OCI-LY3 (cell line): ENCODE data around the gene PRKCE.

Experiments used
- H2AFZ ChIP-seq: fragments of 200-600, 300-600 bp; shearing (Covaris generic); 2 replicates; pipeline ENCODE4 v1.6.0; 2014; ENCODE audit warnings: antibody characterized with exemption, low read depth, low read length
- H3K27ac ChIP-seq: fragments of 200-600, 300-600 bp; sonication (generic); 2 replicates; pipeline ENCODE4 v1.5.1; 2014; ENCODE audit warnings: mild to moderate bottlenecking, low read length, moderate library complexity, mixed read lengths
- H3K27me3 ChIP-seq: fragments of 200-600, 300-600 bp; sonication (generic); 2 replicates; pipeline ENCODE4 v1.6.1; 2014; ENCODE audit warnings: low read depth, low read length, mixed read lengths
- H3K36me3 ChIP-seq: fragments of 200-600, 300-600 bp; sonication (generic); replicated peaks from 2 replicates; pipeline ENCODE3; 2014; ENCODE audit warnings: low read depth, low read length, mixed read lengths
- H3K4me1 ChIP-seq: fragments of 300-600, 200-600 bp; sonication (generic); 2 replicates; pipeline ENCODE4 v1.6.1; 2014; ENCODE audit warnings: low read length, mixed read lengths
- H3K4me2 ChIP-seq: fragments of 200-600, 300-600 bp; sonication (generic); 2 replicates; pipeline ENCODE4 v1.6.1; 2014; ENCODE audit warnings: low read length, mixed read lengths
- H3K4me3 ChIP-seq: fragments of 300-600, 200-600 bp; sonication (generic); 2 replicates; pipeline ENCODE4 v1.5.1; 2014; ENCODE audit warnings: antibody characterized with exemption, mild to moderate bottlenecking, low read length, moderate library complexity
- H3K79me2 ChIP-seq: fragments of 300-600, 200-600 bp; shearing (Covaris generic); 2 replicates; pipeline ENCODE4 v1.6.1; 2014; ENCODE audit warnings: mild to moderate bottlenecking, low read length, mixed read lengths
- H3K9ac ChIP-seq: fragments of 300-600, 200-600 bp; shearing (Covaris generic); 2 replicates; pipeline ENCODE4 v1.6.0; 2014; ENCODE audit warnings: mild to moderate bottlenecking, low read length, moderate library complexity
- H3K9me3 ChIP-seq: fragments of 200-600, 300-600 bp; shearing (Covaris generic); 2 replicates; pipeline ENCODE4 v1.6.1; 2014; ENCODE audit warnings: low read length, mixed read lengths; ENCODE audit not compliant: insufficient read depth
- H4K20me1 ChIP-seq: fragments of 200-600, 300-600 bp; sonication (generic); 2 replicates; pipeline ENCODE4 v1.6.1; 2016; ENCODE audit warnings: low read length, mixed read lengths; ENCODE audit not compliant: insufficient read depth
- CTCF ChIP-seq: fragments of 200-600, 300-600 bp; sonication (generic); IDR thresholded peaks from 2 replicates; pipeline ENCODE4 v1.5.1; 2014; ENCODE audit warnings: antibody characterized with exemption, low read length, low read depth
- EZH2phosphoT487 ChIP-seq: fragments of 200-600 bp; shearing (Covaris generic); IDR thresholded peaks from 2 replicates; pipeline ENCODE4 v1.6.1; 2018; ENCODE audit warnings: antibody characterized with exemption, mixed run types, low read depth

The PRKCE gene

GRCh38 chr2:45668509-45668908 is 17.0 kb downstream of the PRKCE start:
- Histone ChIP-seq H3K4me3 (no peak overlapping the region), H4K20me1 (peaks cover 11% of the 10 kb centered on the region), H3K36me3 (no peaks in the 10 kb centered on the region), H3K27me3 (peaks cover 18% of the 10 kb centered on the region), H3K4me1 (peaks cover 15% of the 10 kb centered on the region), H3K27ac (no peak overlapping the region), H3K9ac (no peak overlapping the region), H3K79me2 (no peaks in the 10 kb centered on the region), H3K4me2 (no peak overlapping the region), H3K9me3 (no peaks in the 10 kb centered on the region), H2AFZ (no peak overlapping the region)
- TF ChIP-seq CTCF (no peak), EZH2phosphoT487 (no peak)

GRCh38 chr2:45669032-45669486 is 17.6 kb downstream of the PRKCE start:
- H3K36me3 ChIP-seq: no peaks in the 10 kb centered on the region

GRCh38 chr2:45670646-45671045 is 19.2 kb downstream of the PRKCE start:
- no peaks in the 10 kb centered on the region; the same call in 1 of the 2 replicates for H3K4me1 ChIP-seq
- no peaks in the 10 kb centered on the region for H3K36me3 ChIP-seq
- no peak overlapping the region for H3K27ac ChIP-seq
- 0 out of 2 replicates have a peak, but pooled peaks cover under 1% of the 10 kb centered on the region for H3K27me3 ChIP-seq
- H2AFZ ChIP-seq: no peak overlapping the region
- TF ChIP-seq EZH2phosphoT487: no peak
- TF ChIP-seq CTCF: no peak
- no peak overlapping the region for H3K9ac ChIP-seq
- no peaks in the 10 kb centered on the region for H3K79me2 ChIP-seq
- H3K9me3 ChIP-seq: no peaks in the 10 kb centered on the region
- H3K4me3 ChIP-seq: no peak overlapping the region
- no peaks in the 10 kb centered on the region for H4K20me1 ChIP-seq
- no peak overlapping the region for H3K4me2 ChIP-seq

More at GRCh38 chr2:45669032-45669486, 17.6 kb downstream of the PRKCE start:
- Histone ChIP-seq H3K9me3 (no peaks in the 10 kb centered on the region), H3K4me2 (no peak overlapping the region), H2AFZ (no peak overlapping the region), H3K27ac (no peak overlapping the region), H3K4me3 (no peak overlapping the region), H4K20me1 (peaks cover 8% of the 10 kb centered on the region; the same call in 1 of the 2 replicates), H3K4me1 (peaks cover 15% of the 10 kb centered on the region), H3K27me3 (peaks cover 14% of the 10 kb centered on the region; the same call in 1 of the 2 replicates), H3K9ac (no peak overlapping the region), H3K79me2 (no peaks in the 10 kb centered on the region)
- TF ChIP-seq EZH2phosphoT487: no peak
- no peak for TF ChIP-seq CTCF

- no peak overlapping the region for H3K4me3 ChIP-seq
- no peak overlapping the region for H3K9ac ChIP-seq
- H3K9me3 ChIP-seq: no peaks in the 10 kb centered on the region
- H2AFZ ChIP-seq: no peak overlapping the region
- no peaks in the 10 kb centered on the region for H3K4me1 ChIP-seq
- TF ChIP-seq CTCF: no peak
- no peak for TF ChIP-seq EZH2phosphoT487
- no peak overlapping the region for H3K27ac ChIP-seq
- no peaks in the 10 kb centered on the region for H3K27me3 ChIP-seq
- H3K79me2 ChIP-seq: no peaks in the 10 kb centered on the region
- no peaks in the 10 kb centered on the region for H3K36me3 ChIP-seq
- H3K4me2 ChIP-seq: no peak overlapping the region
- H4K20me1 ChIP-seq: no peaks in the 10 kb centered on the region
These were observed 20.7 kb downstream of the PRKCE start for GRCh38 chr2:45672138-45672537.
